HCT116 (cell line): ENCODE results near the gene PDE4D. TPM values are rescaled to one million over a fixed set of nuclear protein-coding genes. Genes with fewer than 3 reads are reported as not detected.

ENCODE experiments used
- ATAC-seq: fragments of 200-7000 bp; cut with Tn5 transposase; 2 replicates; pipeline ENCODE4 v1.9.1; 2020; ENCODE audit warnings: mild to moderate bottlenecking, moderate library complexity
- BruUV-seq: library from RNA; stranded (reverse); fragments of 400-500 nt; replicated peaks from 2 replicates; lab custom pipeline; 2021; lab: Mats Ljungman, UMichigan
- CTCF ChIA-PET: fragments of 300-600 bp; sonication (Branson Sonifier 250); formaldehyde crosslinking; loops from one replicate; lab custom pipeline; 2021; ENCODE audit warnings: antibody characterized with exemption; lab: Charles Lee
- POLR2A ChIA-PET: fragments of 300-600, 350-600 bp; sonication (Branson Sonifier 250); formaldehyde crosslinking; loops from one replicate; lab custom pipeline; 2021; ENCODE audit warnings: antibody characterized with exemption; lab: Charles Lee
- RAD21 ChIA-PET, 2 experiments: fragments of 300-600 bp; sonication (Branson Sonifier 250); formaldehyde crosslinking; loops; one replicate each; lab custom pipeline; 2023; ENCODE audit warnings: low total read pairs in 2 of 2; ENCODE audit not compliant: uncharacterized antibody in 2 of 2, unreplicated experiment in 2 of 2, low non-redundant PET in 1 of 2; lab: Charles Lee
- DNase-seq: peaks from one replicate; pipeline ENCODE4 v3.0.0-alpha.2; 2010; ENCODE audit warnings: low read depth, low spot score
- H2AFZ ChIP-seq: fragments of 200-600 bp; shearing (Covaris generic), sonication (generic); 2 replicates; pipeline ENCODE4 v1.6.1; 2017; ENCODE audit warnings: low read depth, mixed run types, mixed read lengths, antibody characterized with exemption, low read length; ENCODE audit not compliant: poor library complexity, severe bottlenecking
- H3K27ac ChIP-seq: 2 replicates; pipeline ENCODE4 v1.5.1; 2012; ENCODE audit warnings: low read depth, low read length
- H3K27me3 ChIP-seq: fragments of 200-600 bp; sonication (generic); 2 replicates; pipeline ENCODE4 v1.6.1; 2016; ENCODE audit warnings: mixed run types, low read length, mixed read lengths; ENCODE audit not compliant: insufficient read depth
- H3K36me3 ChIP-seq, 2 experiments: fragments of 200-500 bp in 1 of 2; fragments of 200-600 bp in 1 of 2; sonication (Bioruptor generic) in 1 of 2; sonication (generic) in 1 of 2; 2 replicates each; pipeline versions ENCODE4 v1.5.1 to v1.6.1; 2014 to 2016; ENCODE audit warnings: low read length in 2 of 2, inconsistent platforms in 1 of 2, mixed read lengths in 1 of 2, mixed run types in 1 of 2; ENCODE audit not compliant: insufficient read depth in 2 of 2, control insufficient read depth in 1 of 2
- H3K4me1 ChIP-seq, 2 experiments: fragments of 200-600 bp in 1 of 2; sonication (generic) in 1 of 2; 2 replicates each; pipeline versions ENCODE4 v1.5.1 to v1.6.1; 2012 to 2017; ENCODE audit warnings: low read length in 2 of 2, inconsistent platforms in 1 of 2, mild to moderate bottlenecking in 1 of 2, mixed read lengths in 1 of 2, mixed run types in 1 of 2, moderate library complexity in 1 of 2; ENCODE audit not compliant: insufficient read depth in 2 of 2, control insufficient read depth in 1 of 2
- H3K4me2 ChIP-seq: fragments of 200-600 bp; sonication (generic); 2 replicates; pipeline ENCODE4 v1.6.1; 2017; ENCODE audit warnings: mixed run types, low read length, mixed read lengths
- H3K4me3 ChIP-seq, 2 experiments: fragments of 200-600 bp in 1 of 2; sonication (generic) in 1 of 2; replicated peaks in 1 of 2; 2 replicates each; pipeline ENCODE4 v1.5.1; 2011 to 2016; ENCODE audit warnings: low read length in 2 of 2, control low read depth in 1 of 2, low read depth in 1 of 2, mild to moderate bottlenecking in 1 of 2, mixed read lengths in 1 of 2, mixed run types in 1 of 2
- H3K79me2 ChIP-seq: fragments of 200-600 bp; sonication (generic); 2 replicates; pipeline ENCODE4 v1.6.1; 2017; ENCODE audit warnings: mild to moderate bottlenecking, mixed run types, low read length, moderate library complexity, mixed read lengths; ENCODE audit not compliant: insufficient read depth
- H3K9ac ChIP-seq: fragments of 200-600 bp; sonication (generic); 2 replicates; pipeline ENCODE4 v1.6.1; 2016; ENCODE audit warnings: low read length, mixed read lengths
- H3K9me2 ChIP-seq: fragments of 200-600 bp; sonication (generic), shearing (Covaris generic); 2 replicates; pipeline ENCODE4 v1.6.1; 2017; ENCODE audit warnings: mixed run types, mild to moderate bottlenecking, moderate library complexity; ENCODE audit not compliant: insufficient read depth
- H3K9me3 ChIP-seq, 2 experiments: fragments of 200-500 bp in 1 of 2; fragments of 200-600 bp in 1 of 2; sonication (Bioruptor generic) in 1 of 2; sonication (generic) in 1 of 2; 2 replicates each; pipeline ENCODE4 v1.6.1; 2014 to 2017; ENCODE audit warnings: low read length in 2 of 2, mixed read lengths in 2 of 2, inconsistent platforms in 1 of 2, low read depth in 1 of 2, mild to moderate bottlenecking in 1 of 2, mixed run types in 1 of 2, moderate library complexity in 1 of 2; ENCODE audit not compliant: control insufficient read depth in 1 of 2, insufficient read depth in 1 of 2
- H4K20me1 ChIP-seq: fragments of 200-600 bp; sonication (generic), shearing (Covaris generic); 2 replicates; pipeline ENCODE4 v1.6.1; 2017; ENCODE audit warnings: mixed run types, mild to moderate bottlenecking, moderate library complexity; ENCODE audit not compliant: insufficient read depth
- CBX3 ChIP-seq: IDR thresholded peaks from 2 replicates; pipeline ENCODE4 v1.6.1; 2012; ENCODE audit warnings: low read depth
- CEBPB ChIP-seq: IDR thresholded peaks from 2 replicates; pipeline ENCODE4 v1.6.1; 2012; ENCODE audit warnings: low read depth
- ELF1 ChIP-seq: IDR thresholded peaks from 2 replicates; pipeline ENCODE4 v1.6.1; 2012; ENCODE audit warnings: low read depth, borderline replicate concordance
- EZH2 ChIP-seq: fragments of 200-600 bp; sonication (generic); IDR thresholded peaks from 2 replicates; pipeline ENCODE4 v1.6.1; 2017; ENCODE audit warnings: antibody characterized with exemption, mixed run types
- EZH2phosphoT487 ChIP-seq: fragments of 200-600 bp; IDR thresholded peaks from 2 replicates; pipeline ENCODE4 v1.6.1; 2018; ENCODE audit warnings: antibody characterized with exemption, borderline replicate concordance
- FOSL1 ChIP-seq: IDR thresholded peaks from 2 replicates; pipeline ENCODE4 v1.6.1; 2012; ENCODE audit warnings: low read depth
- JUND ChIP-seq: IDR thresholded peaks from 2 replicates; pipeline ENCODE4 v1.6.1; 2012
- POLR2A ChIP-seq: IDR thresholded peaks from 2 replicates; pipeline ENCODE4 v1.7.0; 2011; ENCODE audit warnings: borderline replicate concordance; ENCODE audit not compliant: insufficient read depth, insufficient read length; ENCODE audit errors: extremely low read depth
- POLR2AphosphoS5 ChIP-seq: IDR thresholded peaks from 2 replicates; pipeline ENCODE4 v1.6.1; 2011; ENCODE audit warnings: mild to moderate bottlenecking, low read depth, low read length, moderate library complexity
- RAD21 ChIP-seq: IDR thresholded peaks from 2 replicates; pipeline ENCODE4 v1.6.1; 2012; ENCODE audit warnings: low read depth, mild to moderate bottlenecking
- SIN3A ChIP-seq: IDR thresholded peaks from 2 replicates; pipeline ENCODE4 v1.6.1; 2012; ENCODE audit warnings: low read depth
- SP1 ChIP-seq: IDR thresholded peaks from 2 replicates; pipeline ENCODE4 v1.6.1; 2012; ENCODE audit warnings: low read depth
- SRF ChIP-seq: IDR thresholded peaks from 2 replicates; pipeline ENCODE4 v1.6.1; 2012; ENCODE audit warnings: low read depth
- TCF7L2 ChIP-seq: IDR thresholded peaks from 2 replicates; pipeline ENCODE4 v1.7.0; 2011; ENCODE audit warnings: borderline replicate concordance, inconsistent platforms; ENCODE audit not compliant: insufficient read depth, insufficient read length; ENCODE audit errors: extremely low read depth
- ZNF274 ChIP-seq: fragments of 200-500 bp; sonication (Bioruptor generic); IDR thresholded peaks from 2 replicates; pipeline ENCODE4 v1.6.1; 2014; ENCODE audit warnings: mild to moderate bottlenecking, low read depth, low read length, inconsistent platforms
- intact Hi-C: fragments of 100-400 bp; cut with micrococcal nuclease; formaldehyde crosslinking; loops from 2 replicates; pipeline ENCODE4 v1.10.0; 2022
- total RNA-seq: library from RNA; stranded (reverse); gene quantifications from one replicate; pipeline ENCODE4 v1.2.1, GENCODE V29; 2021; ENCODE audit not compliant: unreplicated experiment
- TF ChIP-seq, protein P1 (sequence below): IDR thresholded peaks from 2 replicates; pipeline ENCODE4 v1.6.1; 2012
- TF ChIP-seq, protein P2 (sequence below): IDR thresholded peaks from 2 replicates; pipeline ENCODE4 v1.6.1; 2012
- TF ChIP-seq, protein P3 (sequence below): IDR thresholded peaks from 2 replicates; pipeline ENCODE4 v1.6.1; 2011; ENCODE audit warnings: mild to moderate bottlenecking, low read length, moderate library complexity; ENCODE audit not compliant: insufficient replicate concordance; ENCODE audit errors: extremely low read depth
- TF ChIP-seq, protein P4 (sequence below), 3 experiments: fragments of 200-600 bp in 1 of 3; sonication (generic) in 1 of 3; IDR thresholded peaks in 2 of 3; conservative IDR thresholded peaks in 1 of 3; 2 replicates each; pipeline ENCODE4 v1.5.1; 2012 to 2017; ENCODE audit warnings: low read depth in 2 of 3, low read length in 2 of 3, antibody characterized with exemption in 1 of 3, borderline replicate concordance in 1 of 3, control low read depth in 1 of 3, mild to moderate bottlenecking in 1 of 3, mixed read lengths in 1 of 3, mixed run types in 1 of 3, moderate library complexity in 1 of 3; ENCODE audit not compliant: insufficient read depth in 1 of 3
- TF ChIP-seq, protein P5 (sequence below): IDR thresholded peaks from 2 replicates; pipeline ENCODE4 v1.6.1; 2012; ENCODE audit warnings: low read depth

The PDE4D gene
- total RNA-seq, 1 experiment from 2014 or later = 1.1 TPM

DNA sequence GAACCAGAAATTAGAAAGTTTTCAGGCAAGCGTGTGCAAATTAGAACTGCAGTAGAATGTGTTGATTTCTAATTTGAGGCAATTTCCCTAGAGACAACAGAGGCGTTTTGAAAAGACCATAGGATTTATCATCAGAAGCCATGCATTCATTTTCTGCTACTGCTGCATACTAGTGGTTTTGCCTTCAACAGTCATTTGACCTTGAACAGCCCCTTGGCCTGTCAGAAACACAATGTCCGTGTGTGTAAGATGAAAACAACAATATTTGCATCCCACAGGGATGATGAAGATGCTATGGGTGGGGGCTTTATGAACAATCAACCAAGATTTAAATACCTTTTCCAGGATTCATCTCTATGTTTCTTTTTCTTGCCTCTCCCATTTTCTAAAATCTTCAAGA, 73.7 kb downstream of the PDE4D start:
- Histone ChIP-seq H3K9me3 (no peaks in the 10 kb centered on the region), H3K9me2 (no peaks in the 10 kb centered on the region), H3K36me3 (no peaks in the 10 kb centered on the region), H3K4me1 (no peaks in the 10 kb centered on the region)
- DNase-seq = no peak
- no peak for TF ChIP-seq POLR2A
- TF ChIP-seq SRF = no peak
- TF ChIP-seq POLR2AphosphoS5 = no peak
- TF ChIP-seq, protein P1, sequence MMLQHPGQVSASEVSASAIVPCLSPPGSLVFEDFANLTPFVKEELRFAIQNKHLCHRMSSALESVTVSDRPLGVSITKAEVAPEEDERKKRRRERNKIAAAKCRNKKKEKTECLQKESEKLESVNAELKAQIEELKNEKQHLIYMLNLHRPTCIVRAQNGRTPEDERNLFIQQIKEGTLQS = no peak
- no peak for TF ChIP-seq RAD21
- TF ChIP-seq CEBPB = no peak
- TF ChIP-seq SIN3A = no peak
- TF ChIP-seq, protein P2, sequence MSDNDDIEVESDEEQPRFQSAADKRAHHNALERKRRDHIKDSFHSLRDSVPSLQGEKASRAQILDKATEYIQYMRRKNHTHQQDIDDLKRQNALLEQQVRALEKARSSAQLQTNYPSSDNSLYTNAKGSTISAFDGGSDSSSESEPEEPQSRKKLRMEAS = no peak
- TF ChIP-seq EZH2phosphoT487 = no peak
- TF ChIP-seq, protein P3, sequence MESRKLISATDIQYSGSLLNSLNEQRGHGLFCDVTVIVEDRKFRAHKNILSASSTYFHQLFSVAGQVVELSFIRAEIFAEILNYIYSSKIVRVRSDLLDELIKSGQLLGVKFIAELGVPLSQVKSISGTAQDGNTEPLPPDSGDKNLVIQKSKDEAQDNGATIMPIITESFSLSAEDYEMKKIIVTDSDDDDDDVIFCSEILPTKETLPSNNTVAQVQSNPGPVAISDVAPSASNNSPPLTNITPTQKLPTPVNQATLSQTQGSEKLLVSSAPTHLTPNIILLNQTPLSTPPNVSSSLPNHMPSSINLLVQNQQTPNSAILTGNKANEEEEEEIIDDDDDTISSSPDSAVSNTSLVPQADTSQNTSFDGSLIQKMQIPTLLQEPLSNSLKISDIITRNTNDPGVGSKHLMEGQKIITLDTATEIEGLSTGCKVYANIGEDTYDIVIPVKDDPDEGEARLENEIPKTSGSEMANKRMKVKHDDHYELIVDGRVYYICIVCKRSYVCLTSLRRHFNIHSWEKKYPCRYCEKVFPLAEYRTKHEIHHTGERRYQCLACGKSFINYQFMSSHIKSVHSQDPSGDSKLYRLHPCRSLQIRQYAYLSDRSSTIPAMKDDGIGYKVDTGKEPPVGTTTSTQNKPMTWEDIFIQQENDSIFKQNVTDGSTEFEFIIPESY = no peak
- no peak for TF ChIP-seq CBX3
- no peak for TF ChIP-seq ZNF274
- no peak for TF ChIP-seq EZH2
- TF ChIP-seq, protein P4, sequence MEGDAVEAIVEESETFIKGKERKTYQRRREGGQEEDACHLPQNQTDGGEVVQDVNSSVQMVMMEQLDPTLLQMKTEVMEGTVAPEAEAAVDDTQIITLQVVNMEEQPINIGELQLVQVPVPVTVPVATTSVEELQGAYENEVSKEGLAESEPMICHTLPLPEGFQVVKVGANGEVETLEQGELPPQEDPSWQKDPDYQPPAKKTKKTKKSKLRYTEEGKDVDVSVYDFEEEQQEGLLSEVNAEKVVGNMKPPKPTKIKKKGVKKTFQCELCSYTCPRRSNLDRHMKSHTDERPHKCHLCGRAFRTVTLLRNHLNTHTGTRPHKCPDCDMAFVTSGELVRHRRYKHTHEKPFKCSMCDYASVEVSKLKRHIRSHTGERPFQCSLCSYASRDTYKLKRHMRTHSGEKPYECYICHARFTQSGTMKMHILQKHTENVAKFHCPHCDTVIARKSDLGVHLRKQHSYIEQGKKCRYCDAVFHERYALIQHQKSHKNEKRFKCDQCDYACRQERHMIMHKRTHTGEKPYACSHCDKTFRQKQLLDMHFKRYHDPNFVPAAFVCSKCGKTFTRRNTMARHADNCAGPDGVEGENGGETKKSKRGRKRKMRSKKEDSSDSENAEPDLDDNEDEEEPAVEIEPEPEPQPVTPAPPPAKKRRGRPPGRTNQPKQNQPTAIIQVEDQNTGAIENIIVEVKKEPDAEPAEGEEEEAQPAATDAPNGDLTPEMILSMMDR (IDR thresholded peaks at IDR 0.05 in 2 of 3, conservative IDR thresholded peaks at IDR 0.05 in 1 of 3; ENCODE audit: borderline replicate concordance in 1 of 3, insufficient read depth in 1 of 3, low read depth in 2 of 3, low read length in 2 of 3) = no peak
- TF ChIP-seq TCF7L2 = no peak
- no peak for TF ChIP-seq JUND
- TF ChIP-seq, protein P5, sequence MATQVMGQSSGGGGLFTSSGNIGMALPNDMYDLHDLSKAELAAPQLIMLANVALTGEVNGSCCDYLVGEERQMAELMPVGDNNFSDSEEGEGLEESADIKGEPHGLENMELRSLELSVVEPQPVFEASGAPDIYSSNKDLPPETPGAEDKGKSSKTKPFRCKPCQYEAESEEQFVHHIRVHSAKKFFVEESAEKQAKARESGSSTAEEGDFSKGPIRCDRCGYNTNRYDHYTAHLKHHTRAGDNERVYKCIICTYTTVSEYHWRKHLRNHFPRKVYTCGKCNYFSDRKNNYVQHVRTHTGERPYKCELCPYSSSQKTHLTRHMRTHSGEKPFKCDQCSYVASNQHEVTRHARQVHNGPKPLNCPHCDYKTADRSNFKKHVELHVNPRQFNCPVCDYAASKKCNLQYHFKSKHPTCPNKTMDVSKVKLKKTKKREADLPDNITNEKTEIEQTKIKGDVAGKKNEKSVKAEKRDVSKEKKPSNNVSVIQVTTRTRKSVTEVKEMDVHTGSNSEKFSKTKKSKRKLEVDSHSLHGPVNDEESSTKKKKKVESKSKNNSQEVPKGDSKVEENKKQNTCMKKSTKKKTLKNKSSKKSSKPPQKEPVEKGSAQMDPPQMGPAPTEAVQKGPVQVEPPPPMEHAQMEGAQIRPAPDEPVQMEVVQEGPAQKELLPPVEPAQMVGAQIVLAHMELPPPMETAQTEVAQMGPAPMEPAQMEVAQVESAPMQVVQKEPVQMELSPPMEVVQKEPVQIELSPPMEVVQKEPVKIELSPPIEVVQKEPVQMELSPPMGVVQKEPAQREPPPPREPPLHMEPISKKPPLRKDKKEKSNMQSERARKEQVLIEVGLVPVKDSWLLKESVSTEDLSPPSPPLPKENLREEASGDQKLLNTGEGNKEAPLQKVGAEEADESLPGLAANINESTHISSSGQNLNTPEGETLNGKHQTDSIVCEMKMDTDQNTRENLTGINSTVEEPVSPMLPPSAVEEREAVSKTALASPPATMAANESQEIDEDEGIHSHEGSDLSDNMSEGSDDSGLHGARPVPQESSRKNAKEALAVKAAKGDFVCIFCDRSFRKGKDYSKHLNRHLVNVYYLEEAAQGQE = no peak
- TF ChIP-seq ELF1 = no peak
- TF ChIP-seq SP1 = no peak
- no peak for TF ChIP-seq FOSL1
- TF ChIP-seq, all 23 proteins: peak for 0
- no peak overlapping the region for H2AFZ ChIP-seq
- intact Hi-C loops = no loop called here
- no peaks in the 10 kb centered on the region for H3K79me2 ChIP-seq
- no peak overlapping the region for H3K27ac ChIP-seq
- no peak overlapping the region for H3K4me2 ChIP-seq
- BruUV-seq = no TSS peak
- H4K20me1 ChIP-seq = no peaks in the 10 kb centered on the region; the same call in 1 of the 2 replicates
- peaks cover 5% of the 10 kb centered on the region; the same call in 1 of the 2 replicates for H3K27me3 ChIP-seq
- no peak overlapping the region for H3K4me3 ChIP-seq
- H3K9ac ChIP-seq = no peak overlapping the region
- ATAC-seq = no peak
- ChIA-PET CTCF (no interaction called here), RAD21 (no interaction called here), POLR2A (no interaction called here)
